ENCODE measurements around the gene HDDC3.

- TF ChIP-seq, protein P1, sequence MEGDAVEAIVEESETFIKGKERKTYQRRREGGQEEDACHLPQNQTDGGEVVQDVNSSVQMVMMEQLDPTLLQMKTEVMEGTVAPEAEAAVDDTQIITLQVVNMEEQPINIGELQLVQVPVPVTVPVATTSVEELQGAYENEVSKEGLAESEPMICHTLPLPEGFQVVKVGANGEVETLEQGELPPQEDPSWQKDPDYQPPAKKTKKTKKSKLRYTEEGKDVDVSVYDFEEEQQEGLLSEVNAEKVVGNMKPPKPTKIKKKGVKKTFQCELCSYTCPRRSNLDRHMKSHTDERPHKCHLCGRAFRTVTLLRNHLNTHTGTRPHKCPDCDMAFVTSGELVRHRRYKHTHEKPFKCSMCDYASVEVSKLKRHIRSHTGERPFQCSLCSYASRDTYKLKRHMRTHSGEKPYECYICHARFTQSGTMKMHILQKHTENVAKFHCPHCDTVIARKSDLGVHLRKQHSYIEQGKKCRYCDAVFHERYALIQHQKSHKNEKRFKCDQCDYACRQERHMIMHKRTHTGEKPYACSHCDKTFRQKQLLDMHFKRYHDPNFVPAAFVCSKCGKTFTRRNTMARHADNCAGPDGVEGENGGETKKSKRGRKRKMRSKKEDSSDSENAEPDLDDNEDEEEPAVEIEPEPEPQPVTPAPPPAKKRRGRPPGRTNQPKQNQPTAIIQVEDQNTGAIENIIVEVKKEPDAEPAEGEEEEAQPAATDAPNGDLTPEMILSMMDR (conservative IDR thresholded peaks at IDR 0.05; ENCODE audit: low read length), result no peak
- TF ChIP-seq EZH2phosphoT487 (IDR thresholded peaks at IDR 0.05; ENCODE audit: borderline replicate concordance), result no peak
These were observed 27.5 kb upstream of the HDDC3 start for GRCh38 chr15:90959894-90960293.
